Stimulated activated naive CD4-positive, alpha-beta T cell (primary cell): Measurements from ENCODE around the gene EIF1AD.
"Not testable (repeated sequence)": the region's sequence is repeated elsewhere in the genome, so short reads cannot be mapped to it uniquely, and the experiment has no call there.

ENCODE experiments used
- DNase-seq, 6 experiments: peaks; one replicate each; lab custom pipeline; 2025; lab: John Stamatoyannopoulos, UW

Gene EIF1AD

GRCh38 chr11:66022401-66023185 is 20.6 kb upstream of the EIF1AD start:
- DNase-seq, result peak; percentile 37 to 78 (median 68)

- DNase-seq, result no peak
Measured at GRCh38 chr11:66020618-66021357, 18.8 kb upstream of the EIF1AD start.

- no peak for DNase-seq
Measured at GRCh38 chr11:66020212-66020611, 18.3 kb upstream of the EIF1AD start.

- DNase-seq, result no peak
Measured at GRCh38 chr11:66017321-66017720, 15.4 kb upstream of the EIF1AD start.

GRCh38 chr11:66016793-66017177 is 14.8 kb upstream of the EIF1AD start:
- DNase-seq, result no peak

GRCh38 chr11:66015936-66016792 is 14.2 kb upstream of the EIF1AD start:
- no peak for DNase-seq

- DNase-seq, result no peak
Measured at GRCh38 chr11:66015454-66015881, 13.5 kb upstream of the EIF1AD start.

GRCh38 chr11:66014804-66015453 is 13.0 kb upstream of the EIF1AD start:
- DNase-seq, result no peak

- no peak for DNase-seq
Measured at GRCh38 chr11:66013762-66014100, 11.8 kb upstream of the EIF1AD start.

- DNase-seq, result no peak
Measured at GRCh38 chr11:66012946-66013761, 11.2 kb upstream of the EIF1AD start.

GRCh38 chr11:66012371-66012945 is 10.5 kb upstream of the EIF1AD start:
- DNase-seq, result no peak

- peak in 1 of 6 experiments; percentile 18 for DNase-seq
Measured at GRCh38 chr11:66011785-66012303, 9.9 kb upstream of the EIF1AD start, which contains the start of gene CST6. Gene CST6 (plus strand): TSS chr11:66012008. CDS start chr11:66012045, 37 bp downstream.

GRCh38 chr11:66011239-66011784 is 9.4 kb upstream of the EIF1AD start:
- DNase-seq, result no peak

- DNase-seq, result not testable (repeated sequence)
Measured at GRCh38 chr11:66010036-66010435, 8.1 kb upstream of the EIF1AD start.

- DNase-seq, result no peak
Measured at GRCh38 chr11:66008468-66009101, 6.6 kb upstream of the EIF1AD start.

- DNase-seq, result no peak
Measured at GRCh38 chr11:66008095-66008467, 6.1 kb upstream of the EIF1AD start.

- no peak for DNase-seq
Measured at GRCh38 chr11:66007201-66007634, 5.3 kb upstream of the EIF1AD start.

- no peak for DNase-seq
Measured at GRCh38 chr11:66006891-66007176, 4.9 kb upstream of the EIF1AD start.

- DNase-seq, result no peak
Measured at GRCh38 chr11:66006134-66006890, 4.4 kb upstream of the EIF1AD start.
